Measurements from ENCODE around the gene FCER1A.

The FCER1A gene

DNA sequence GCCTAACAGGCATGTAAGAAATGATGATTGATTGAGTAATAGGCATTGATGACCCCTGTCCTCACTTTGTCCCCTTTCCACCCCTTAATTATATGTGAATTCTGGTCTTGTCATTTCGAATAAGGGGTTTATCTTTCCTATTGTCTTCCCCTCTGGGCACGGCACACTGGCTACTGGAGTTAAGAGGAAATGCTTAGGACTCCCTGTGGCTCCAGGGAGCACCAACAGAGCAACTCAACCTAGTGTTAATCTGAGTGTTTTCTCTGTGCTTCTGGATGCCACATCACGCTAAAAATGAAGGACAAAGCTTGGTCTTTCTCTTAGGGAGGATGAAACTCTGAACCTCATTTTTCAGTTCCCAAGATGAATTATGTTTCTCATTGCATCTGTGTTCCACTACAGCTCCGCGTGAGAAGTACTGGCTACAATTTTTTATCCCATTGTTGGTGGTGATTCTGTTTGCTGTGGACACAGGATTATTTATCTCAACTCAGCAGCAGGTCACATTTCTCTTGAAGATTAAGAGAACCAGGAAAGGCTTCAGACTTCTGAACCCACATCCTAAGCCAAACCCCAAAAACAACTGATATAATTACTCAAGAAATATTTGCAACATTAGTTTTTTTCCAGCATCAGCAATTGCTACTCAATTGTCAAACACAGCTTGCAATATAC, 5.3 kb downstream of the FCER1A start:
- in situ Hi-C loops (cut with MboI; ENCODE audit: low sequenced_read_pairs, unreplicated experiment) = no loop called here
- no peak for DNase-seq (ENCODE audit: low spot score)
- TF ChIP-seq, protein P1, sequence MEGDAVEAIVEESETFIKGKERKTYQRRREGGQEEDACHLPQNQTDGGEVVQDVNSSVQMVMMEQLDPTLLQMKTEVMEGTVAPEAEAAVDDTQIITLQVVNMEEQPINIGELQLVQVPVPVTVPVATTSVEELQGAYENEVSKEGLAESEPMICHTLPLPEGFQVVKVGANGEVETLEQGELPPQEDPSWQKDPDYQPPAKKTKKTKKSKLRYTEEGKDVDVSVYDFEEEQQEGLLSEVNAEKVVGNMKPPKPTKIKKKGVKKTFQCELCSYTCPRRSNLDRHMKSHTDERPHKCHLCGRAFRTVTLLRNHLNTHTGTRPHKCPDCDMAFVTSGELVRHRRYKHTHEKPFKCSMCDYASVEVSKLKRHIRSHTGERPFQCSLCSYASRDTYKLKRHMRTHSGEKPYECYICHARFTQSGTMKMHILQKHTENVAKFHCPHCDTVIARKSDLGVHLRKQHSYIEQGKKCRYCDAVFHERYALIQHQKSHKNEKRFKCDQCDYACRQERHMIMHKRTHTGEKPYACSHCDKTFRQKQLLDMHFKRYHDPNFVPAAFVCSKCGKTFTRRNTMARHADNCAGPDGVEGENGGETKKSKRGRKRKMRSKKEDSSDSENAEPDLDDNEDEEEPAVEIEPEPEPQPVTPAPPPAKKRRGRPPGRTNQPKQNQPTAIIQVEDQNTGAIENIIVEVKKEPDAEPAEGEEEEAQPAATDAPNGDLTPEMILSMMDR (IDR thresholded peaks at IDR 0.05; ENCODE audit: borderline replicate concordance, control extremely low read depth, extremely low read depth, insufficient read depth, missing control alignments) = no peak

DNA sequence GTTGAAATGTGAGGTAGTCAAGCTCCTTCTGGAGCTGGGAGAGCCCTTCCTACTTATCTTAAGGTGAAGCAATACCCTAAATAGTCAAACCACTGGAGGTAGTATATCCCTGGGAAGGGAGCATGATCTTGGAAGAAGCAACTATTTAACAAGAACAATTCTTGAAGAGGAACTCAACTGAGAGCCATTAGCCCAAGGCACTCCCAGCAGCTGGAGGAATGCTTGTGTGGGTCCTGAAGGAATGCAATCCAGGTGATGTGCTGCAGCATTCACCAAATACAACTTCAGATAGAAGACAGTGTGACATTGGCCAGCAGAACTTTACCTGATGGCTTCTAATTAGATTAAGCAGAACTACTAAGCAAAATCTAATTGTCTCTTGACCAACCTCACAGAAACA, 9.5 kb downstream of the FCER1A start:
- TF ChIP-seq, protein P1 (IDR thresholded peaks at IDR 0.05; ENCODE audit: borderline replicate concordance, control extremely low read depth, extremely low read depth, insufficient read depth, missing control alignments) = no peak
- in situ Hi-C loops (cut with MboI; ENCODE audit: low sequenced_read_pairs, unreplicated experiment) = no loop called here
- DNase-seq (ENCODE audit: low spot score) = no peak

DNA sequence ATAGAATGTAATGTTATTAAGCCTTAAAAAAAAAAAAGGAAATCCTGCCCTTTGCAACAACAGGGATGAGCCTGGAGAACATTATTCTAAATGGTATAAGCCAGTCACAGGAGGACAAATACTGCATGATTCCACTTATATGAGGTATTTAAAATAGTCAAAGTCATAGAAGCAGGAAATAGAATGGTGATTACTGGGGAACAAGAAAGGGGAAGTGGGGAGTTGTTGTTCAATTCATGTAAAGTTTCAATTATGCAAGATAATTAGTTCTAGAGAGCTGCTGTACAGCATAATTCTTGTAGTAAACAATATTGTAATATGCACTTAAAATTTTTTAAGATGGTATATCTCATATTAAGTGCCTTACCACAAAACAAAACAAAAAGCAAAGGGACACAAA, 13.2 kb downstream of the FCER1A start:
- no peak for DNase-seq (ENCODE audit: low spot score)
- in situ Hi-C loops (cut with MboI; ENCODE audit: low sequenced_read_pairs, unreplicated experiment) = no loop called here
- TF ChIP-seq, protein P1 (IDR thresholded peaks at IDR 0.05; ENCODE audit: borderline replicate concordance, control extremely low read depth, extremely low read depth, insufficient read depth, missing control alignments) = no peak

DNA sequence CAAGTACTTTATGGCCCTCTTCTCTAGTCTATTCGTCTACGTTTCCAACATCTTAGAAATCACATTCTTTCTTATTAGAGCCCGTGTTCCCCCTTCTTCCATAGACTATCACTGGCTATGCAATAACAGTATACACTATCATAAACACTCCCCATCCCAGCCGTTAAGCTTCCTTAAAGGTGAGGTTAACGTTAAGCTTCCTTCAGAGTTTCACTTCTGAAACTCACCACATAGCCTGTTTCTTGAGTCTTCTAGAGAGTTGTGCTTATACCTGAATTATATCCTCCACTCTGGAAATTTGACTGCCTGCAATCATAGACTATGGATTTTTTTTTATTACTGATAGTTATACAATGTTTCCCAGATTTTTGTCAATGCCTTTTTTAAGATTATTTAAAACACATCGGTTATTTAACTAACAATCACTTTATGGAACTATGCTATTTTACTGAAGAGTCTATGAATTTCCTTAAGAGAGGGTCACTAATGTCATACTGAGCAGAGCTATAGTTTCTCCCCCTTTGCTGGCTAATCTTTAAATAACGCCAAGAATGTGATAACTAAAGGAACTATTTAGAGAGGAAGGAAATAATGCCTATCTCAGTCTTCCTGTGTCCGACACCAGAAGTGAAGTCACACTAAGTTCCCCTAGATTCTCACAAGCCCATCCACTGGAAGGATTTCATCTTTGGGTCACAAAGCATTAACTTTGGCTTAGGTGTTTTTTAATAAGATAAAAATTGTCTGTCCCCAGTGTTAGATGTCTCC, 16.8 kb downstream of the FCER1A start:
- in situ Hi-C loops (cut with MboI; ENCODE audit: low sequenced_read_pairs, unreplicated experiment) = no loop called here
- TF ChIP-seq, protein P1 (IDR thresholded peaks at IDR 0.05; ENCODE audit: borderline replicate concordance, control extremely low read depth, extremely low read depth, insufficient read depth, missing control alignments) = no peak
- DNase-seq (ENCODE audit: low spot score) = no peak

DNA sequence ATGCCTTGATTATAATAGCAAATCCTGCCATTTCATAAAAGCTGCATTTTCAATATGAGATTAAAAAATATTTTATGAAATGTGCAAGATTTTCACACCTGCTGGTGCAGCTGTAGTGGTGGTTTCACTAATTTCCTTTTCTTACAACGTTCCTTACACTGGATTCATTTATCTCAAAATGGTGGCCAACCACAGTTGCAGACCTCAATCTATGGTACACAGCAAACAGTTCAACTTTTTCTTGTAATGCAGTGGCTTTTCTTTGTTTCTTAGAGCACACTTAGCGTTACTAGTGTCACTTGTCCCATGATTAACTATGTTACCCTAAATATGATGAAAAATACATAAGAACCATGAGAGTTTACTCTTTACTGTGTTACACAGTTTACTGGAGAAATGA, 32.7 kb downstream of the FCER1A start:
- TF ChIP-seq, protein P1 (IDR thresholded peaks at IDR 0.05; ENCODE audit: borderline replicate concordance, control extremely low read depth, extremely low read depth, insufficient read depth, missing control alignments) = no peak
- in situ Hi-C loops (cut with MboI; ENCODE audit: low sequenced_read_pairs, unreplicated experiment) = no loop called here
- no peak for DNase-seq (ENCODE audit: low spot score)

DNA sequence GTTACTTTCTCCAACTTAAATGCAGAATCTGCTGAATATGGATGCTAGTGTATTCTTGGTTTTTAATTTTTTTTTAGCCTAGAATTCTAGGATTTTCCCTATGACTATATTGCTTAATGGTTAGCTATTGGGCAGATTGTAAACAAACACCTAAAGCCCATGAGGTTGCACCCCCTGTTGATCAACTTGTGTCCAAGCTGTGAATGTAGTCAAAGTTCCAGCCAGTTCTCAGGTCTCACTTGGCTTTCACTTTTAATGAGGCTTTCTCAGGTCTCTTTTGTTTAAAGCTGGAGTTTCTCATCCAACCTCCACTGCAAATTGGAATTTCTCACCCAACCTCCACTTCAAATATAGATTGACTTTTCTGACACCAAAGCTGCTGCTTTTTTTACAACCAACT, 35.9 kb downstream of the FCER1A start:
- in situ Hi-C loops (cut with MboI; ENCODE audit: low sequenced_read_pairs, unreplicated experiment) = no loop called here
- TF ChIP-seq, protein P1 (IDR thresholded peaks at IDR 0.05; ENCODE audit: borderline replicate concordance, control extremely low read depth, extremely low read depth, insufficient read depth, missing control alignments) = no peak
- DNase-seq (ENCODE audit: low spot score) = no peak

Measured in GM13976 (cell line).